Adipose tissue (tissue), 3 donors: ENCODE data around the gene LYRM9. TPM values are rescaled to one million over a fixed set of nuclear protein-coding genes. Genes with fewer than 3 reads are reported as not detected.
"Not testable (repeated sequence)": the region's sequence is repeated elsewhere in the genome, so short reads cannot be mapped to it uniquely, and the experiment has no call there.

Source experiments
- H3K27ac ChIP-seq: one replicate; pipeline ENCODE4 v1.5.1; 2013; ENCODE audit warnings: low read depth, low read length
- WGBS, 3 donors: extraction: QIAGEN DNeasy Blood & Tissue Kit; methylation state at CpG; one replicate each; pipeline ENCODE4 v1.1.7; 2013; 5-methylcytosine and 5-hydroxymethylcytosine counted together
- polyA plus RNA-seq, 3 donors: library from polyadenylated mRNA; stranded (reverse); fragments of 200-250 nt; gene quantifications; one replicate each; pipeline ENCODE4 v1.2.3, GENCODE V29; 2013
- donor health status: healthy with polysubstance abuse.
- donor health status: Bipolar disorder and iron deficiency.
- donor health status: healthy.

Gene LYRM9
- polyA plus RNA-seq, 3 donors = 8.4 to 15.3 (median 12.5) TPM

DNA sequence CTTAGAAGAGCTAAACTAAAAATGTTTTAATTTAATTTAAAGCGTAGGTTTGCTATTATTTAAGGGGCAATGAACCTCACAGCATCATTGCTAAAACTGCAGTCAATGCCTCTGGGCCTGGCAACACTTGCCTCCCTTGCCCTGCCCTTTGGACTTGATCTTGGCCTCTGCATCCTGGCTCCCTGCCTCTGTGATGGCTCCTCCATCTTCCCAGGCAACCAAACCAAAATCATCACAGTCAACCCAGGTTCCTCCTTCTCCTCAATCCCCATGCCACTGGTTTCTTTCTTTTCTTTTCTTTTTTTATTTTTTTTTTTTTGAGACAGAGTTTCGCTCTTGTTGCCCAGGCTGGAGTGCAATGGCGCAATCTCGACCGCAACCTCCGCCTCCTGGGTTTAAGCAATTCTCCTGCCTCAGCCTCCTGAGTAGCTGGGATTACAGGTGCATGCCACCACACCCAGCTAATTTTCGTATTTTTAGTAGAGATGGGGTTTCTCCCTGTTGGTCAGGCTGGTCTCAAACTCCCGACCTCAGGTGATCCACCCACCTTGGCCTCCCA, 6.7 kb downstream of the LYRM9 start:
- 83 to 96% (median 88%) methylated on average over 8 of the region's 8 CpGs for WGBS, 3 donors
- H3K27ac ChIP-seq = not testable (repeated sequence)

DNA sequence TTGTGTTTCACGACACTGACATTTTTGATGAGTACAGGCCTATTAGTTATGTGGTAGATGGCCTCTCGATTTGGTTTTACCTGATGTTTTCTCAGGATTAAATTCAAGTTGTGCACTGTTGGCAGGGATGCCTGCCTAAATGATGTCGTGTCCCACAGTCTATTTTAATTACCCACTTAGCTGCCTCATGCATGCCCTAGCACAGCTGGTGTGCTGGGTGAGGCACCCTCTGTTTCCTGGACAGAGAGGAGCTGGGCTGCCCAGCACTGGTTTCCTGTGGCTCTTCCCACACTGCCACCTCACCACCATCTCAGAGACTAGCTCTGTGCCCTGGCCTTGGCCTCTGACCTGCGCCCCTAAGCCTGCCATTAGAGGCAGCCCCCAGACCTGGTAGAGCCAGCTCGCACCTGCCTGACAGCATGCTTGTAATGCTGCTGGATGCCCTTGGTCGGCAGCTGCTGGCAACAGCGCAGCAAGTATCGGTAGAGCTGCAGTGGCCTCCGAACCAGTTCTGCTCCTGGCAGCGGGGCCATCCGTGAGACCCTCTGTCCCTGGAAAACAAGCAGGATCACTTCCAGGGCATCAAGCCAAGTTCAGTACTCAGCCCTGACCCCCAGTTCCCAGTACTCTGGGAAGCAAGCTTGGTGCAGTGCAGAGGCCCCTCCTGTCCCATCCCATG, 10.9 kb downstream of the LYRM9 start:
- WGBS, 3 donors = 78 to 90% (median 87%) methylated on average over 11 of the region's 11 CpGs
- H3K27ac ChIP-seq = no peak overlapping the region

DNA sequence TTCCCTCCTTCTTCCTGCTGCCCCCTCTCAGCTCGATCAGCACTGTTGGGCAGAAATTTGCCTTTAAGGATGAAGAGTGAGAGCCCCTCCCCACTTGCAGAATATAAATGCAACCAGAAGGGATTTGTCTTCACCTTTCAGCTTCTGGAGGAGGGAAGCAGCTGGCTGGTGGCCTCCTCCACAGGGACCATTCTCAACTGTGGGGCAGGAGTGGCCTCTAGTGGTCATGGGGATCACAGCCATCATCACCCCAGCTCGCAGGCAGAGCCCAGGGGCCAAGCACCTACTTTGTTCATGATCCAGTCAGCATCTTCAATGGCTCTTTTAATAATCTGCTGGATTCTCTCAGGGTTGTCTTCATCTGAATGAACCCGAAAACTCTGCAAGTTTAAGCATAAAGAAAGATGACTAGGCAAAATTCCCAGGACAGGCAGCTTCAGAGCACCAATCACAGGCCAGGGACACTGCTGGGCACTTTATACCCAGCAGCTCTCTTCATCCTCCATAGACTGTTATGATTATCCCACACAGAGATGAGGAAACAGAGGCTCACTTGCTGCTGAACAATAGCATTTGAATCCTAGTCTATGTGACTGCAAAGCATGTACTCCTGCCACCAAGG, 13.1 kb downstream of the LYRM9 start:
- WGBS, 3 donors = 29 to 30% (median 29%) methylated on average over 3 of the region's 3 CpGs
- H3K27ac ChIP-seq = no peak overlapping the region

DNA sequence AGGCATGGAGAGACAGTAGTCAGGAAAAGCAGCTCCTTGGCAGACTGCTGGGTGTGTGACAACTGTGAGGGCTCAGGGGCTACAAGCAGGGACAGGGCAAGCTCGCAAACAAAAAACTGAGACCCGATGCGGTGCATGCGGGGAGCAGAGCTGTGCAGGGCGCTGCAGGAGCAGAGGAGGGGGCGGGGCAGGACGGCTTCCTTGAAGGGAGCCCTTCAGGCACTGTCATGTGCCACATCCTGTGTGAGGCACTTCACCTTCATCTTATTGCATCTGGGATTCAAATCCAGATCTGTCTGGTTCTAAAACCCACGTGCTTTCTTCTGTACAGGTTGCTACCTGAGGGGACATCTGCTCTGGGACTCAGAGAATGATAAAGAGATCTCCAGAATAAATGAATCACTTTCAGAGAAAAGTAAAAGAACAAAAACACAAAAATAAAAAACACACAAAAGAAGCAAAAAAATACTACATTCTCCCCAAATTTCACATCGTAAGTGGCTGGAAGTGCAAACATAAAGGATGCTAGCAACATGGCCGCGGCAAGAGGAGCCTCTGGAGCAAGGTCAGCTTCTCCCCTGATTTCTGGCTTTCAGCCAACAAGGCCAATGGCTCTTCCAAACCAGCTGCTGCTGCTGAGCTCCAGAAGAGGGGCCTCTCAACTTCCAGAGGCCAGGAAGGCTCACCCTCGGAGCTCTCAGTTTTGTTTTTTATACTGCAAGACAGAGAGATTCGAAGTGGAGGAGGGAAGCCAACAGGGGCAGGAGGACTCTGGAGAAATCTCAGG, 14.2 kb downstream of the LYRM9 start:
- 80 to 84% (median 83%) methylated on average over 13 of the region's 13 CpGs for WGBS, 3 donors
- H3K27ac ChIP-seq = no peak overlapping the region

DNA sequence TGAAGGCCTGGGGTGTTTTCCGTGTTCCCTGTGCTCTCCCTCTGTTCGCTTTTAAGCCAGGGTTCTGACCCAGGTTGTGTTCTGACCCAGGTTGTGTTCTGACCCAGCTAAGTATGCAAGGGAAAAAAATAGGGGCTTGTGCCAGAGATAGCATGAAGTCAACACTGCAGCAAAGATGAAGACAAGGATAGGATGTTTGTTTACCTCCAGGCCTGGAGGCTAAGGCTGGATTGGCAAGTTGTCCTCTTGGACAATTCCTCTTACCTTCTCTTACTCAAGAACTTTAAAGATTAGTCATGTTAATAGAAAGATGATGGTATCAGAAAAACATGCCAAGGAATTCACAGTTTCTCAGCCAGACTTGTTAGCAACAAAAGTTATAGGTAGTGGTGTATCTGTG, 19.4 kb downstream of the LYRM9 start:
- H3K27ac ChIP-seq = no peak overlapping the region
- WGBS, 3 donors = 98 to 100% (median 98%) methylated on average over 2 of the region's 2 CpGs

DNA sequence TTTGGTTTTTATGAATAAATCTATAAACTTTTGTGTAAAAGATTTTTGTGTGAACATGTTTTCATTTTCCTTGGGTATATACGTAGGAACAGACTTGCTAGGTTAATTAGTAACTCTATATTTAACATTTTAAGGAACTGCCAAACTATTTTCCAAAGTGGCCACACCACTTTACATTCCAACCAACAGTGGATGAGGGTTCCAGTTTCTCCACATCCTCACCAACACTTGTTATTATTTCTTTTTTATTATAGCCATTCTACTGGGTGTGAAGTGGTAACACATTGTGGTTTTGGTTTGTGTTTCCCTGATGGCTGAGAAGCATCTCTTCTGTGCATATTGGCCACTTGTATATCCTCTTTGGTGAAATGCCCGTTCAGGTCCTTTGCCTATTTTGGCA, 20.0 kb downstream of the LYRM9 start:
- H3K27ac ChIP-seq = no peak overlapping the region
- WGBS, 3 donors = 83 to 96% (median 94%) methylated on average over 2 of the region's 2 CpGs

DNA sequence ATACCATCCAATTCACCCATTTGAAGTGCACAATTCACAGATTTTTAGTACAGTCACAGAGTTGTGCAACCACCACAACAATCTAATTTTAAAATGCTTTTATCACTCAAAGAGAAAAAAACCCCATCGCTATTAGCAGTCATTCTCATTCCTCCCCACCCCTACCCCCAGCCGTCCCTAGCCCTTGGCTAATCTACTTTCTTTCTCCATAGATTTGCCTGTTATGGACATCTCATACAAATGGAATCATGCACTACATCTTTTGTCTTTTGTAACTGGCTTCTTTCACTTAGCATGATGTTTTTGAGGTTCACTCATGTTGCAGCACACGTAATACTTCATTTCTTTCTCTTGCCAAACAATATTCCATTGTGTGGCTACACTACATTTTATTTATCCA, 20.4 kb downstream of the LYRM9 start:
- no peak overlapping the region for H3K27ac ChIP-seq
- 95 to 97% (median 95%) methylated on average over 3 of the region's 3 CpGs for WGBS, 3 donors

DNA sequence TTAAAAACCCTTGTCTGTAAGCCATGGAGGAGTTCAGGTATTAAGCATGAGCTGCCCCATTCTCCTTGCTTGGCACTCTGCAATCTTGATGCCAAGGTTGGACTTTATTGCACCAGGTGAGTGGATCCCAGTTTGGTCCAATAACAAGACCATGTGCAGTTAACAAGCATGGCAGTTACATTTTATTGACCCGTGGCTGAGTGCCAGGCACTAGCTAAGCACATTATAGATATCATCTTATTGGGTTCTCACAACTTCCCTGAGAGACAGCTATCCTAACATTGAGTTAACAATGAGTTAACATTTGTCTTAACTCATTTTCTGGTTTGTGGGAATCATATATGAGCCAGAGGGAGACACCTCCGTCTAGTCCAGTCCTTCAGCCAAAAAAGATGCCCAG, 21.8 kb downstream of the LYRM9 start:
- no peak overlapping the region for H3K27ac ChIP-seq
- WGBS, 3 donors = 42 to 77% (median 68%) methylated on average over 2 of the region's 2 CpGs

DNA sequence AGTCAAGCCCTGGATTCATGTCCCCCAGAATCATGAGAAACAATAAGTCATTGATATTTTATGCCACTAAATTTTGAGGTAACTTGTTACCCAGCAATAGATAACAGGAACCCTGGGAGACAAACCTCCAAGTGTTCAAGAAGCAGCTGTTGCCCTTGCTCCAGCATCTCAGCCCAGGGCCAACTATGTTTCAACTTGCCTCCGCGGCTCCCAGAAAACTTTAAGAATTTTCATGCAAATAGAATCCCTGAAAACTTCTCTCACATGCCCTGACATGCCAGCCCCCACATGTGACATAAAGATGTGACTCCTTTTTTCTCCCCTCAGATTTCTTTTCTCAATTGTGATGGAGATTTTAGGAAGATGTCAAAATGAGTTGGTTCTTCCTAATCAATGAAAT, 22.8 kb downstream of the LYRM9 start:
- WGBS, 3 donors = 95 to 96% (median 96%) methylated on average over 2 of the region's 2 CpGs
- no peak overlapping the region for H3K27ac ChIP-seq

DNA sequence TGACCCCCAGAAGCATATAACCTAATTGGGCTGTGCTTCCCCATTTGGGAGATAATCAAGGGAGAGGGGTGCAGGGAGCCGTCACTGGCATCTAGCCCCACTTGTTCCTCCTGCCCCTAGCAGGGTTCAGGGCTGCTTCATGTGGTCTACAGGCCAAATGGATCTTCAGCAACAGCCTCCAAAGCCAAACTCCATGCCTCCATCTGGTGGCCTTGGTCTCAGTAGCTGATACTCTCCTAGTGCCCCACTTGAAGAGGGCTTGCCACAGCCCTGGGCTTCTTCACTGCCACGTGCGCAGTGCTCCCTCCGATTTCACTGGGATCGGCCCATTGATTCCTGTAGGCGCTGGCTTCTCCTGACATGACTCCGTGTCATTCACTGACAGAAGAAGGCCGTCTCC, 24.6 kb downstream of the LYRM9 start:
- 91 to 98% (median 91%) methylated on average over 8 of the region's 8 CpGs for WGBS, 3 donors
- H3K27ac ChIP-seq = no peak overlapping the region

DNA sequence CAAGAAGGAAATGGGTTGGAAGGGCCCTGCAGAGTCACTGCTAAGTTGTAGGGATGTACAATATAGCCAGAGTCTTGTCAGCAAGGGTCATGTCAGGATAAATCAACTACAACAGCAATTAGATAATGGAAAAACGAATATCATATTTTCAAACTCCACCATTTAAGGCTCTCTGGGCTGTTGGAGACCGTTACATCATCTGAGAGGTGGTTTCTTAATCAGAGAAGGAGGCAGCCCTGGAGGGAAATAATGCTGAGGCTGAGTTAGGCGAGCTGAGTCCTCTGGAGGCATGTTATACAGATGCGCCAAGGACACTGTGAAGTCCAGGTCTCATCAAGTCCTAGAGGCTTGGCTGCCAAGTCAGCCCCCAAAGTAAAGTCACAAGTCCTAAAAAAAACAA, 30.3 kb downstream of the LYRM9 start:
- no peak overlapping the region for H3K27ac ChIP-seq
- WGBS, 3 donors = 57 to 89% (median 69%) methylated on average over 4 of the region's 4 CpGs

DNA sequence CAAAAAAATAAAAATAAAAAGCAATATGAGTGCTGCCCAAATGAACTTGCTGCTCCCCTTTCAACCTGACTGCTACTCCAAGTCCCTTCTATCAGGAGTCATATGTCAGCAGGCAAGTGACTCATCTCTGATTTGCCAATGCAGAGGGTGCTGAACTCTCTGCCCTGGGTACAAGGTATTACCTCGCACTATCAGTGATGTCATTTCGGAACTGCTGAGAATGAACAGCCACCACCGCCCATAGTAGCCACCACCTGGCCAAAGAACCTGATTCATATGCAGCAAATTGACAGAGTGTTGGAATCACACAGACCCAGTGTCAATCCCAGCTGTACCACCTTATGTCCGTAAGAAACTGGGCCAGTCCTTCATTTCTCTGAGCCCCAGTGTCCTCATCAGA, 31.2 kb downstream of the LYRM9 start:
- WGBS, 3 donors = 94 to 98% (median 96%) methylated on average over 4 of the region's 4 CpGs
- H3K27ac ChIP-seq = no peak overlapping the region

DNA sequence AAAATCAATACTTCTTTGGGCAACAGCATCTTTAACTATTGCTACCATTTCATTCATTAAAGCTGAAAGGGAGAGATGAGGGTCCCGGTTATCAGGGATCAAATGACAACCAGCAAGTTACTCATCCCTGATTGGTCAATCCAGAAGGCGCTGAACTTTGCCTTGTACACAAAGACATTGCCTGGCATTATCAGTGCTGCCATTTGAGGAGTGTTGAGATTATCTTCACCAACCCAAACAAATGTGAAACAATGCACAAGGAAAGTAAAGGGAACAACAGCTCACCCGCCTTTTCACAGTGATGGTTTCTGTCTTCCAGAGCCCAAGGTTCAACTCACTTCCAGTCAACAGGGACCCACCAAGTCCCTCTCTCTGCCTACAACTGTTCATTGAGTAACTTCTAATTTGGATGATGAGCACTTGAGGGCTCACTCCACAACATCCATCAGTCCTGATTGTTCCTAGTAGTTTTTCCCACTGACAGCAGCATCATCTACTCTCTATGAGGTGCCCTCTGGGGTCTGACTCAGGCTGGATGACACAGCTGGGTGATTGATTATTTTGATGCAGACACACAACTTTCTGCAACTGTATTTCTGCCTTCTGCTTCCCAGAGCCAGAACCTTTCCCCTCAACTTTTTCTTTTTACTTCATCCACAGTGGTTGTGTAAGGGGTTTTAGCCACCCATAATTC, 32.0 kb downstream of the LYRM9 start:
- no peak overlapping the region for H3K27ac ChIP-seq
- WGBS, 3 donors = 59 to 85% (median 83%) methylated on average over 3 of the region's 3 CpGs

DNA sequence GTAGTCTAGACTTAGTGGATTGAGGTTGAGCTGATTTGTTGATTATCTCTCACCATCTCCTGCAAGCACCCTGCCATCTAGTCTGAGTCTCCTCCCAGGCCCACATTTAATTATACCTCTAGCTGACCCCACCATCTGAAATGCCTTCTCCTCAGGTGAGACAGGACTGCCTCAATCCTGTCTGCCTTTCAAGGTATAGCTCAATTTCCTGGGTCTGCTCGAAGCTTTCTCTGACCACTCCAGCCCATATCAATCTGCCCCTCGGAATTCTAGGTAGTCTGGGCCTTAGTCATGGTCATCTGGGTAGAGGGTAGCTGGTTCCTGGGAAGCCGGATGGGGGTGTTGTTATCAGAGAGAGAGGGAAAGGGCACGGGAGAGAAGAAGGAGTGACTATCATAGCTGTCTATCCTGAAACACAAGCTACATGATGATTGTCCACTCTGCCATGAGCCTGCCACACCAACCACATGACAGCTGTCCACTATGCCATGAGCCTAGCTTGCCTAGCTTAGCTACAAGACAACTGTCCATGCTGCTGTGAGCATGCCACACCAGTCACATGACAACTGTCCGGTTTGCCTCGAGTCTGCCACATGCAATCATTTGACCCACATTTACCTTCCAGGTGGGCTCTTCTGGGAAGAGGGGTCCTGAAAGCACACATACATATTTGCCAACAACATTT, 34.4 kb downstream of the LYRM9 start:
- 88 to 92% (median 92%) methylated on average over 6 of the region's 6 CpGs for WGBS, 3 donors
- H3K27ac ChIP-seq = no peak overlapping the region

DNA sequence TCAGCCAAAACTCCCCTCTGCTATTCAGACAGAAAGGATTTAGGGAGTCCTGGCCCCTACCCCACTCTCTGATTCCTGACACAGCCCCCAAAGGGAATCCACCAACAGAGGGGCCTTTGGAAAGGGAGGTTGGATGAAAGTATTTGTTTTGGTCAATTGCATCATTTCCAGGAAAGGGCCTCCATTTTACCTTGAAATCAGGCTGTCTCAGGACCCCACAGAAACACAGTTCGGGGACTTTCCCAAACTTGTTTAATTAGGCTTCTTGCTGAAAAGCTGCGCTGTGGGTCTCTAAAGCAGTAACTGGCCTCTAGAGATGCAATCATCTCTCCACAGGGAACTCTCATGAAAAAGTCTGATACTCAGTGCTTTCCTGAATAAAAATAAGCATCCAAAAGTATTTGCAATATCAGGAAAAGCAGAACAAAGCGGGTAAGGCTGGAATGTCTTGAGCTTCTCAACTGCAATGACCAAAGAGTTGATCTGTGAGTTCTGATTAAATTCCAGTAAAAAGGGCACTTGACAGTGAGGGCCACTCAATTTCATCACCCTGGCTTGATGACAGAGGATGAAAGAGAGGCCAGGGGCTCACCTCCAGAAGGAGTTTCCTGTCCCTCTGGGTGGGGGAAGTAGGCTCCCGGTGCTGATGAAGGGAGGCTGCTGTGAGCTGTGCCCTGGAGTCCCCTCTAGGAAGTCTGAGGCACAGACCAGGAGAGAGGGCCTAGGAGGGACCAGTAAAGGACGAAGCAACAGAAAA, 36.3 kb downstream of the LYRM9 start:
- WGBS, 3 donors = 75 to 81% (median 76%) methylated on average over 5 of the region's 5 CpGs
- H3K27ac ChIP-seq = no peak overlapping the region

DNA sequence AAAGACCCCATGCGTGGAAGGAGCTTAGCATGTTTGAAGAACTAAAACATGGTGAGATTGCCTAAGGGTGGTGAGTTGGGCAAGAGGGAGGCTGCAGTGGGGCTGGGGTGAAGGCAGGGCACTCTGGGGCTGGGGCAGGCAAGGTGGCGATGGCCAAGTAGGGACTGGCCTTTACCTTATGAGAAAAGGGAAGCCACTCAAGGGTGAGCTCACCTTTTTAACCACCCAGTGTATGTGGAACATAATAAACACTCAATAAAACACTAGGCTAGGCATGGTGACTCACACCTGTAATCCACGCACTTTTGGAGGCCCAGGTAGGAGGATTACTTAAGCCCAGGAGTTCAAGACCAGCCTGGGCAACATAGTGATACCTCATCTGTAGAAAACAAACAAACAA, 37.7 kb downstream of the LYRM9 start:
- no peak overlapping the region for H3K27ac ChIP-seq
- WGBS, 3 donors = 81 to 99% (median 91%) methylated on average over 3 of the region's 3 CpGs

DNA sequence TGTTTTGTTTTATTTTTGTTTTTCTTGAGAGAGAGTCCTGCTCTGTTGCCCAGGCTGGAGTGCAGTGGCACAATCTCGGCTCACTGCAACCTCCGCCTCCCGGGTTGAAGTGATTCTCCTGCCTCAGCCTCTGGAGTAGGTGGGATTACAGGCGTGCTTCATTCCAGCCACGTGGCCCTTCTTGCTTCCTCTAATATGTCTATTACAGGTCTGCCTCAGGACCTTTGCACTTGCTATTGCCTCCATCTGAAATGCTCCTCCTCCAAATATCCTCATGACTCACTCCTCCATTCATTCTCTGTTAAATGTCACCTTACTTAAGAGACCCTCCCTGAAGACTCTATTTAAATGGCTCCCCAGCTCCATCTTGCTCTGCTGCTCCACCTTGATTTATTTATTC, 39.0 kb downstream of the LYRM9 start:
- no peak overlapping the region for H3K27ac ChIP-seq
- WGBS, 3 donors = 82 to 90% (median 90%) methylated on average over 5 of the region's 5 CpGs

DNA sequence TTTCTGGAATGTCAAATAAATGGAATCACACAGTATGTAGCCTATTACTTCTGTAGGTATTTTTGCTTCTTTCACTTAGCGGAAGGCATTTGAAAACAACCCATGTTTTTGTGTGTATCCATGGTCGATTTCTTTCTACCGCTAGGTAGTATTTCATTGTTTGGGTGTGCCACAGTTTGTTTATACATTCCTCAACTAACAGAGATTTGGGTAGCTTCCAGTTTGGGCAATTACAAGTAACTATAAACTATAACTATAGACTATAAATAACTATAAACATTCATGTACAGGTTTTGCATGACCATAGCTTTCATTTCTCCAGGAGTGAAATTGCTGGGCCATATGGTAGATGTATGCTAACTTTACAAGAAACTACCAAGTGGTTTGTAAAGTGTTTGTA, 40.1 kb downstream of the LYRM9 start:
- no peak overlapping the region for H3K27ac ChIP-seq
- 75 to 84% (median 81%) methylated on average over 3 of the region's 3 CpGs for WGBS, 3 donors
